Activated effector memory CD4-positive, alpha-beta T cell treated with Interleukin-2 at 50 U/mL for 16 hours (primary cell): ENCODE data around the gene CEP57.

Source experiments
- DNase-seq: peaks from one replicate; pipeline ENCODE4 v3.0.0-alpha.2; 2020

Gene CEP57

DNA sequence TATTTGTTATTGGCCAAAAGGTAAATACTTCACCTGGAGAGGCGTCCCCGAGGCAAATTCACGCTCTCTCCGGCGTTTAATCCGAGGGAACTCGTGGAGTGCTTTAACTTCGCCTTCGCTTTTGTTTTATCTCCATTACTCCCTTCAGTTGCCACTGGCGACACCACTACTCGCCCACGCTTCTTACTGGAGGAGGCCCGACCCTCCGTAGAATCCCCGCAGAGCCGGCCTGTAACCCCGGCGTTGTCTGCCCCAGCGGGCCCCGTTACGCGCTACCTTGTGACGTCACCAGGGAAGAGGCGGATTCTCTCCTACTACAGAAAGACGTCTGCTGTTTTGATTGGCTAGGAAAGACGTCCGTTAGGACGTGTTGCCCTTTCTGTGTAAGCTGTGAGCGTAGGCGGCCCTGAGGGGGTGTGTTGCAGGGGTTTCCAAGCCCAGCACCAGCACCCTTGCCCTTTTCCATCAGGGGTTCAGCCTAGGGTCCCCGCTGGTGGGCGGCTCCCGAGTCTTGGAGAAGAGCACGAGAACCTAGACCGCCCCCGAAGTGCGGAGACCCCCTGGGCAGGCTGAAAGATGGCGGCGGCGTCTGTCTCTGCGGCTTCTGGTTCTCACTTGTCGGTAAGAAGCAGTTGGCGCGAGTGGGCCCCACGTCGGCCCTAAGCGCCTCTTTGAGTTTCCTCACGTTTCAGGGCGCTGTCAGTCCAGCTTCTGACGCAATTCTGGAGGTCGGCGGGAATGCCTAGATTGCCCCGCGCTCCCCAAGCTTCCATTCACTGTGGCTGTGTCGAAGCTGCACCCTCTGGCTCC, at the start of gene CEP57:
Gene CEP57, plus strand, starts transcription at position 376 of the 810 bp plus-strand sequence. Its CDS starts 201 bp downstream, at position 577.
- peak; percentile 86 for DNase-seq

DNA sequence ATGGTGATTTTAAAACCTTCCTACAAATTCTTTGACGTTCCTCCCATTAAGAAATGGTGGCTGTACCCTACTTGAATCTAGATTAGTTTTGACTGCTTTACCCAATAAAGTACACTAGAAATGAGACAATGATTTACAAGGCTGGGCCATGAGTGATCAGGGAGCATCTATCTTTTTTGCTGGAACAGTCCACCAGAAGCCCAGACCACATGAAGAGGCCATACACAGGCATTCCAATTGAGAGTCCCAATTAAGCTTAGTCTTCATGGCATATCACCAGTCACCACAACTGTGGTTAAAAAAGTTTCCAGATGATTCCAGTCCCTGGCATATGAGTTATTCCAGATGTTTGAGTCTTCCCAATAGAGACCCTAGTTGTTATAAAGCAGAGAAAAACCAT, 40.2 kb upstream of the CEP57 start:
- DNase-seq, result no peak

DNA sequence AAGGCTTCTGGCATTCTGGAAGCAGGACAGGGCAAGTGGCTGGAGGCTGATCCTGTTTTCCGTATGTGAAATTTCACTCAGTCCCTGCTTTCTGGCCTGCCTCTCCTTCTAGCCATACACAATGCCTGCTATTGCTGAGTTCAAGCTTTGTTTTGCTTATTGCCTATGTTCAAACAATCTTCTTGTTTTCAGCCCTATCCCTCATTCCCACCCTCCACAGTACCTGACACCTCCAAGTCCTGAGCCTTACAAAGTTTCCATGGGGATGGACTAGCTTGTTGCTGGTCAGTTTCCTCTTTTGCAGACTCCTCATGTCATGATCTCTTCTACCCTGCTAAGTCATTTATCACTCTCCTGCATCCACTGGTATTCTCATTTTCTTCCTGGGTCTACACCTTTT, 38.8 kb upstream of the CEP57 start:
- DNase-seq, result no peak

DNA sequence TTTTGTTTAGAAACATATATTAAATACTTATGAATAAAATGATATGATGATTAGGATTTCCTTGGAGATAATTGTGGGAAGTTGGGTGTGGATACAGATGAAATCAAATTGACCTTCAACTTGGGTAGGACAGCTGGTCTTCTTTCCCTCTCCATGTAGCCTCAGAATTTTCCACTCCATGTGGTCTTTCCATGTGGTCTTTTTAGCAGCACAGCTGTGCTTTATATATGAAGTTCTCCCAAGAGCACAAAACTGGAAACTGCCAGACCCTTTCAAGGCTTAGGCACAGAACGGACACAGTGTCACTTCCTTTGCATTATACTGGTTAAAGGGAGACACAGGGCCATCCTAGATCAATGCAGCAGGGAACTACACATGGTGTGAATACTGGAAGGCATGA, 29.4 kb upstream of the CEP57 start:
- no peak for DNase-seq

DNA sequence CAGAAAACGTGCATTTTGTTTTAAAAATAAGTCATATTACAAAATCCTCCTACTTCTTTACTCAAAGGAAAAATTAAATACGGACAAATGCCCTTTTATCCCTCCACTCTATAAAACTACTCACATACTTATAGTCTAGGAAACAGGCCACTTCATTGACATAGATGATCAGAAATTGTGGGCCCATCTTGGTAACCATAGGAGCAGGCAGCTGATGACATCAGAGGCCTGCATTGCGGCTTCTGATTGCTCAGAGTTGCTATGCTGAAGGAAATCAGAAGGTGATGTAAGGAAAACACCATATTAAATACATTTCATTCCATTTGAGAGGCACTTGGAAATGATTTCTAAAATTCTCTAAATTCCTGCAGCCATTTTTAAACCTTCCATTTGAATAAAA, 27.8 kb upstream of the CEP57 start:
- no peak for DNase-seq

DNA sequence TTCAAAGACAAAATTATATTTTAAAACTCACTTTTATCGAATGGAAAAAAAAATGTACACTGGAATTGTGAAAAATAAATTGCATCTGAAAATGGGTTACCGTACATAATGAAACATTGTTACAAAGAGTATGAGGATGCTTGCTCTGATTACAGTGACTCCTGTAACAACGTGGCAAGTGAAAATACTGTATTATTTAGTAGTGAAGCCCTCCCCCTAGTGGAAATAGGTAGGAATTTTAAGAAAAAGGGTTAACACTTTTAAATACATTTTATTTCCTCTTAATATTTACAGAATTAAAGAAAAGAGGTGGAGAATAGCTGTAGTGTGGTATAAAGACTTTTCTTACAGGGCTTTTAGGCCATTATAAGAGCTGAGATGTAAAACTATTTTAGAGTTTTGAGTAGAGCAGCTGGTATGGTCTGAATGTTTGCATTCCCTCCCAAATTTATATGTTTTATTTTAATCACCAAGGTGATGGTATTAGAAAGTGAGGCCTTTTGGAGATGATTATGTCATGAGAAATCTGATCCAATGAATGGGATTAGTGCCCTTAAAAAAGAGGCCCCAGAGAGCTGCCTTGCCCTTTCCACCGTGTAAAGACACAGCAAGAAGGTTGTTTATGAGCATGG, 25.9 kb upstream of the CEP57 start:
- DNase-seq, result no peak

DNA sequence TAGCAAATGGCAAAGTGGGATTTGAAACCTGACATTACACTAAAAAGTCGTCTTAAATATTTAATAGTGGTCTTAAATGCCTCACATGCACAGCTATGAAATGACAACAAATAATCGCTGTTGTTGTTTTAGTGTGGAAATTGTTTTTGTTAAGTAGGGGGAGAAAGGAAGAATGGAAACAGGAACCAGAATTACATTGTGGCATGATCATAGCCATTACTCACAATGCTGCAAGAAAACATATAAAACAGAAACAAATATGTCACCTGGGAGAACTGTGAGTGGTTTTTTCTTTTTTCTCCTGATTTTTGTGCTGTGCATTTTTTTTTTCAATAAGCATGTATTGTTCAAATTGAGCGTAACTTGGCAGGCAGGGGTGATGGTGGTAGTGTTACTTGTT, 23.6 kb upstream of the CEP57 start:
- no peak for DNase-seq

DNA sequence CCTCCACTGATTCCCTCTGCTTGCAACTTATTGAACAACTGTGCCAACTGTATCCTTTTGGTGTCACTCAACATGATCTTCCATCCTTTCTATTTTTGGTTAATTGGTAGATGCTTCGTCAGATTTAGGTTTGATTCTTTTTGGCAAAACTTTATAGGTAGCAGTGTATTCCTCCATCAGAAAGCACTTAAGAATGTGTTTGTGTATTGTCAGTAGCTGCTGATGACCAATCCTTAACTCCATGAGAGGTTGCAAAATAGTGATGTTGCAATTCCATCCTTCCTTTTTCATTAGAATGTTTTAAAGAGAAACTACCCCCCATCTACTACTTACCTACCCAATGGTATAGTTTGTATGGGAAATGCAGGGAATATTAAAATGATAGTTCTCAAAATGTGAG, 22.8 kb upstream of the CEP57 start:
- no peak for DNase-seq

DNA sequence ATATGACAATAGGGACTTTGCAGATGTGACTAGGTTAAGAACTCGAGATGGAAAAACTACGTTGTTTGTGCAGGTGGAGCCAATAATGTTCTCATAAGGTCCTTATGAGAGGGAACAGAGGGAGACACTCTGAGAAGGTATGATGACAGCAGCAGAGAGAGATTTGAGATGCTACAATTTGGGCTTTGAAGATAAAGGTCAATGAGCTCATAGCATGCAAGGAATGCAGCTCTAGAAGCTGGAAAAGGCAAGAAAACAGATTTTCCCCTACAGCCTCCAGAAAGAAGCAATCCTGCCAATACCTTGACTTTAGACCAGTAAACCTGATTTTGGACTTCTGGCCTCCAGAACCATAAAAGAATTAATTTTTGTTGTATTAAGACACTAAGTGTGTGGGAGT, 21.8 kb upstream of the CEP57 start:
- no peak for DNase-seq

DNA sequence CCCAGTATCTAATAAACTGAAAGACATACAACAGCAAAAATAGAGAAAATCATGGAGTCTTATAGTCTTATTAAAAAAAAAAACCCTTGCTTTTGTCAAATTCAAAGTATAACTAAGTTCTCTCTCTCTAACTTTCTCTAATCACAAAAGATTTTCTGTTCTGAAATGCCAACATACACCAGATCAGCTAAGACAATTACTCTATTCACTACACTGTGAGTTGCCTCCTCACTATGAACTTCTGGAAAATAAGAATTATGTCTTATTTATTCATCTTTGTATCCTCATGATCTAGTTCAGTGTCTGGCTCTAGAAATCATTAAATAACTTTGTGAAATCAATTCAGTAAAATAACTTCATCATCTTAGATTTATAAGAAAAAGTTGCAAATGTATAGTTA, 13.4 kb upstream of the CEP57 start:
- no peak for DNase-seq

DNA sequence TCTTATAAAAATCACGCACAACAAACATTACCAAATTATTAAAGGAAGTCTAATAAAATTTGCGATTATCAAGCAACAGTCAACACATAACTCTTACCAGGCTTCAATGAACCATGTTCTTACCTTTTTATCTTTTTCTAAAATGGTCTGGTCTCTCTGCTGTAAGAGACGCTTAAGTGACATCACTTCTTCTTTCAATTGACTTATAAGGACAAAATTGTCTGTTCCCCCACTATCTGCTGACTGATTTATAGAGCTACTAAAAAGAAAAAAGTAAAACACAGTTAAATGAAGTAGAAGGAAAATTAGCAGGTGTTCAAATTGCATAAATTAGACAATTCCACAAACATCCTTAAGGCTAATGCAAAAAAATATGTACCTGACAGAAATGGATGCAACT, 11.6 kb upstream of the CEP57 start:
- DNase-seq, result no peak

DNA sequence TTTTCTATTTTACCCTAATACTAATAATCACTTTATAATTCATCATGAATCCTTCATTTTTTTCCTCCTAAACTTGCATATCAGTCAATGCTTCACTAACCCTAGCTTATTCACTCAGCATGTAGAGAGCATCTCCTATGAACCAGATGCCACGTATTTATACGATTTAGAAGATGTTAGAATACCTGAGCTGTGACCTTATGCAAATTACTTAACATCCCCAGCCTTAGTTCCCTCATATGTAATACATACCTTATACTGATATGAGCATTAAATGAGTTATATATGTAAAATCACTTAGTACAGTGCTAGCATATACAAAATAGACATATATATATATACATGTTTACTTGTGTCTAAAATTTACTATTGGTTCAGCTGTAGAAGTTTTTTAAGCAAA, 9.8 kb upstream of the CEP57 start:
- DNase-seq, result no peak

DNA sequence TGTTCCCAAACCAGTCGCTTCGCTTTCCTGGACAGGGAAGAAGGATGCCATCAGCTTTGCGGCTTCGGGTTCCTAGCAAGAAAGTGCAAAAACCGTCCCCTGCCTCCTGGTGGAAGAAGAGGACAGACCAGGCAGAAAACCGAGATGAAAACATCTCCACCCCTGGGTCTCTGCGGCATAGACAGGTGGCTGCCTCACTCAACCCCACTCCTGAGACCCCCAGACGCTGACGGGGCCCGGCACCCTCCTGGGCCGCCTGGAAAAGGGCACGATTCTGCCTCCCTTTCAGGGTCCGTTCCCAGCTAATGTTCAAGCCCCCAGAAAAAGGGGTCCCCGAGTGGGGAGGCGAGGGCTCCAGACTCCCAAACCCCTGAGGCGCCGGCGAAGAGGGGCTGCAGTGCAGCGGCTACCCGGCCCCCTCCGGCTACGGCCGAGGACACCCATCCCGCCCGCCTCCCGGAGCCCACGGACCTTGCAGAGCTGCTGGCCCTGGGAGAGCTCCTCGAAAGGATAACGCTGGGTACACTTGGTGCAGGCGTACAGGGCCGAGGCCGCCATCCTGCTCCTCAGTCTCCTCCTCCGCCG, 1.3 kb upstream of the CEP57 start:
- DNase-seq, result no peak

DNA sequence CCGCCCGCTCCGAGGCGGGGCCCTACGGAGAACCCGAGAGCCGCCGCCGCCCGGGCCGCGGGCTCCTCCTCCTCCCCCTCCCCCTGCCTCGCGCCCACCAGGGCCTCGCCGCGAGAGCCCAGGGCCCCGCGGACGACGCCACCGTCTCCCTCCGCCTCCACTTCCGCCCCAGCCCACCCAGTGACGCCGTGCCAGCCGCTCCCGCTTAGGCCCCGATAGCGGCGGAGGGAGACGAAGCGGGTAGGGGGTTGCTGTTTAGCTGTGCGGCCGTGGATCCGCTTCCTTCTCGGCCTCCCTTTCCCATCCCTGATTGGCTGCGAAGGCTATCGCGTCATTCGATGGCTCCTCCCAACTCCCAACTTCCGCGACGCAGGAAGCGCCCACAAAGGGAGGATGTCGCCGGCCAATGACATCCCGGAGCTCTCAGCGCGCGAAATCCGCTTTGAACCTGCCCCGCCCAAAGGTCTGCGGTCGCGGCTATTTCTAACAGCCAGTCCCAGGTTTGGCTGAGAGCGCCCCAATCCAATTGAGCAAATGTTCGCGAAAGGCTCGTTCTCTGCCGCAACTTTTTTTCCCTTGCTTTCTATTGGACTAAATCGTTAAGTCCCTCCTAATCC, 684 bp upstream of the CEP57 start, which contains the start of gene FAM76B:
Gene FAM76B, minus strand, starts transcription at position 277 of the 617 bp plus-strand sequence. CDS start 304 bp downstream, outside the sequence.
- peak; percentile 94 for DNase-seq

DNA sequence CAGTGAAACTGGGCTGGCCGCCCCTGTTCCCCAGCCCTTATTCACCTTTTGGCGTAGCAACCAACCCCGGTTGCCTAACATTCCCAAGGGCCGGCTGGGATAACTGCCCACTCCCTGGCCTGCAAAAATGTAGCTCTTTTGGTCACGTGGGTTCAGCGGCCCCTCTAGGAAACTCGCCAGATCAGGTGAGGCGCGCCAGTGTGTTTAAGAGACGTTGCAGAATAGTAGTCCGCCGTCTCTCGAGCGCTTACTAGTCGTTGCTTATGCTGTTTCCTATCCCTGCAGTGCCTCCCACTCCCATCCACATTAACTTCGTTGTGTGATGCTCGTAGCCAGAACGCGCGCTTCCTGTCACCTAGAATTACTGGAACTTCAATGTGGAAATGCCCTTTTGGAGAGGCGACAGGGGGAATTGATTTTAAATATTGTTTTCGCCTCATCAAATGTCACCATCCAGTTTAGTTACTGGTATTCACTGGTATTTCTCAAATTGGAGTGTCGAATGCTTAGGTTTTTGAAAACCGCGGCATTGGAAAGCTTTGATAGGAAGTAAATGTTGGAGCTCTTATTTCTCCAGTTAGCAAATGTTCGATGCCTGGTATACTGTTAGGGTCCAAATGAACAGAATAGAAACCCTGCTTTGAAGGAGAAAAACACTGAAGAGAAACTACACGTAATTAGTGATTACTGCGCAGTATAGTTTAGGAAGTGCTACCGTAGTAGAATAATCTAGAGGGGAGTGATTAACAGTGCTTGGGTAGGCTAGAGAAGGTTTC, 823 bp downstream of the CEP57 start:
- DNase-seq, result peak; percentile 36

DNA sequence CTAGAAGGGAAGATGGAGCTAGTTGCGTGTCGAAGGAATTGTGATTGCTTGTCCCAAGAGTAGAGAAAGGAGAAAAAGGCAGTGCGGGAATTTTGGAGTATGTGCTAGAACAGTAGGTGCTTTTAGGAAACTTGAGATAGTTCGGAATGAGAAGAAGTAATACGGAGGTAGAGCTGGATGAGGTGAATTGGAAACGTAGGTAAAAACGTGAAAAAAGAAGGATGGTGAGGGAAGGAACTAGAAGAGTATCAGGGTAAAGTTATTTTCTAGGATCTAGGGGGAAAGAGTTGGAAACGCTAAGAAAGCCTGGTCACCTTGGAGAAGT, 1.4 kb downstream of the CEP57 start:
- no peak for DNase-seq

DNA sequence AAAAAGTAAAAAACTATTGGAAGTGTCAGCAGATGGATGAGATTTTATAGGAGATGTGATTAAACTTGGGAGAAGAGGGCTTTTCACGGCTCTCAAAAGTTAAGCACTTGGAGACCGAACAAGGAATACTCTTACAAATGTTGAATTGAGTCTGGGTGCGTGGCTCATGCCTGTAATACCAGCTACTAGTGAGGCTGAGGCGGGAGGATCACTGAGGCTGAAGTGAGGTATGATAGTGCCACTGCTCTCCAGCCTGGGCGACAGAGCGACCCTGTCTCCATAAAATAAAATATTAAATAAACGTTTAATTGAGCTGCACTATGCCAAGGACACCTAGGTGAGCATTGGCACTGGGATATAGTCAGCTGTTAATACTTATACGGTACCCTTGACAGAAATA, 1.9 kb downstream of the CEP57 start:
- DNase-seq, result no peak

DNA sequence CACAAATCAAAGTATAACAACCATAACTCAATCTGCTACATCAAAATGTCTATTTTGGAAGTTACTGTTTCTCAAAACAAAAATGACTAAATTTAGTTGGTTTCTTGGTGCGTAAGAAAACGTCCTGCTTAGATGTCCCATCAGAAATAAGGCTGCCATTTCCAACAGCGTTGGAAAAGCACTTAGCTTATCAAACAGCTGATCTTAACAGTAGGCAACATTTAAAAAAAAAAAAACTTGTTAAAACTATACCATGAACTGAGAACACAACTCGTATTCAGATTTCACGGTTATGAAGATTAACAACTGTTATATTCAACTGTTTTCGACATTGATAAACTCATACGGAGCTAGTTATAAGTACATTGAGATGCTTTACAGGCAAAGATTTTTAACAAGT, 2.4 kb downstream of the CEP57 start:
- no peak for DNase-seq

DNA sequence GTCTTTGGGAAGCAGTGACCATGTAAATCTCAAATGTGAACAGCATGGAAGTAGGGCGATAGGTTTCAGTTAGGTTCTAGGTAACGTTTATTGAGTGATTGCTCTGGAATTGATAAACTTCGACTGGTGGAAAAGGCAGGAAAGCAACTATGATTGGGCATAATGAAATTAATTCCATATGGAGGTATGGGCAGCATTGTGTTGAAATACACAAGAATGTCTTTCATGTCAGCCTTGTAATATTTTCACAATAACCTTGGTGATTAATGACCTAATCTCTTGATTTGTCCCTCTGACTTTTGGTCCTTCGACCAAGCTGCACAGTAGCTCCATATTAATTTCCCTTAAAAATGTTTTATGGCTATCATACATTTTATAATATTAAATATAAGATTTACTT, 2.8 kb downstream of the CEP57 start:
- no peak for DNase-seq

DNA sequence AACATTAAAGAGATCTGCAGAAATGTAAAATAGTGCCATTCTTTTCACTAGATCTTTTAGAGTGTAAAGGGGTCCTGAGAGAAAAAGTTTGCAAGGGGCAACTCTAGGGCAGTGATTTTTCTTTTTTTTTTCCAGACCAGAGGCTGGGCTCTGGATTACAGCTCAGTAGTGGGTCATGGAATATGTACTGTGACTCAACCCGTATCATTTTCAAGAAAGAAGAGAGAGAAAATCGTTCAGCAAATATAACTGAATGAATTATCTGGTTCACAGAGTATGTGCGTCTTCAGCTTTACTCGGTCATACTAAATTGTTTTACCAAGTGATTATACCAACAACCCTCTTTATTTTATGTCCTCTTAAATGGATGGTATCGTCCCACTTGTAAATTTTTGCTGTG, 3.8 kb downstream of the CEP57 start:
- DNase-seq, result no peak

DNA sequence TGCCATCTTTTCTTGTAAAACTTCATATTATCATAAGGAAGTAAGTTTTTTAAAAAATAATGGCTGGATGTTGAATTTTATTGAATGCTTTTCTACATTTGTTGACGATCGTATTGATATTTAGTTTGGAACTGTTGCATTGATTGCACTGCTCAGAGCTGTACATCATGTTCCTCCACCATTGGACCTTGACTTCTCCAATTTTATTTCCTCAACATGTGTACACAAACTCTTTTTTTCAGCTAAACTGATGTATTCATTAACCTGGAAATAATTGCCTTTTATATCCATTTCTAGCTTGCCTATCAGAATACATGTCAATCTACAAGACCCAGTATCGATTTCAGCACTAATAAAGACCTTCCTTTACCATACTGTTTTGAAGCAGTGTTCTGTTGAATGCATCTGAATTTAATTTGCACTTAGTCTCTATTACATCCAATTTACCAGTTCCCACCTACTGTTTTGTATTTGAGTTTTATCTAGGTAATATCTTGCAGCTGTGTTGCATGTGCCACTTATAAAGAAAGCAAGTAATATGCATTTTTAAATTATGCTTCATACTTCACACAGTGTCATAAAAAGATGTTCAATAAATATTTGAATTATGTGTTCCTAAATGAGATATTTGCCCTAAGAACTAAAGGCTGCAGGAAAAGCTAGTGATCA, 5.5 kb downstream of the CEP57 start:
- DNase-seq, result no peak

DNA sequence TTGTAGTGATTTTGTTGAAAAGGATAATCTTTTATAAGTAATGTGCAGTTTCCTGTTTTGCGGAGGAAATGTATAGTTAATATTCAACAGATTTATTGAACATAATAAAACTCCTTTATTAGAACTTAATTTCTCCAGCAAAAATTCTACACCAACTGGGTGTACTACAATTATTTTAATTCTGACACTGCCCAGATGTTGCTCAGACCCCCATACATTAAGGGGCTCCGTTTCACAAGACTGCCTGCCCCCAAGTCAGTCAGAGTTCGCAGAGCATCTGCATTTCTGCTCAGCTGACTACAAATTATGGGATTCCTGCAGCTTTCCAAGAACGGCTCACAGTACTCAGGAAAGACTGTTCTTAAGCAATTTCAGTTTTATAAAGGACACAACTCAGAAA, 6.2 kb downstream of the CEP57 start:
- DNase-seq, result no peak

DNA sequence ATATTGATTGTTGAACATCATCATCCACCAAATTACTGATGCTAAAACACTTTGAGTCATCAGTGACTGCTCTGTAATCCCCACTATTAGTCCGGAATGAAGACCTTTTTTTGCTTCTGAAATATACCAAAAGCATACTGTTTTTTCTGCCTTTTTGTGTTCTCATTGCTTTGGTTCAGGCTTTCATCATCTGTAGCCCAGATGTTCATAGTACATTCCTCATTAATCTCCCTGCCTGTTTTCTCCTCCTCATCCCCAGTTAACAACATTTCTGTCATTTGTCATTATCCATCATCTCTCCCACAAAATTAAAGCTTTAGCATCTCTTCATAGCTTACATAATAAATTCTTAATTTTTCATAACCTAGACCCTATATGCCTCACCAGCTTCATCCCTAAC, 9.2 kb downstream of the CEP57 start:
- DNase-seq, result no peak
